ENCODE results near the gene RGS12. TPM values are rescaled to one million over a fixed set of nuclear protein-coding genes. Genes with fewer than 3 reads are reported as not detected.

The RGS12 gene
- total RNA-seq, result 3.1 and 3.6 TPM in 2 replicates

- intact Hi-C loops (cut with micrococcal nuclease), result loop anchor here (1.0 to 5.0 kb wide), 6 partner anchors 90 to 1710 kb away; partner anchors contain the start of genes HAUS3, HTT, HTT-AS and POLN
- Mint-ChIP-seq H3K4me3 (peak within 1 kb of the TSS; percentile 83), H3K36me3 (ENCODE audit: low read depth) (peaks cover 2% of the 10 kb centered on the region), H3K9me3 (no peaks in the 10 kb centered on the region), H3K27ac (peak within 1 kb of the TSS; percentile 72), H3K27me3 (ENCODE audit: insufficient read depth) (peaks cover 50% of the 10 kb centered on the region), H3K4me1 (ENCODE audit: low read depth) (peaks cover 6% of the 10 kb centered on the region)
- DNase-seq (ENCODE audit: low spot score), result peak; percentile 80
Measured at GRCh38 chr4:3292571-3293400, at the start of gene RGS12. Gene RGS12, plus strand, starts transcription at chr4:3293021. Its CDS starts 23,150 bp downstream, at chr4:3316171.

GRCh38 chr4:3243136-3243780 is 49.6 kb upstream of the RGS12 start:
- Mint-ChIP-seq H3K4me1 (ENCODE audit: low read depth) (peaks cover 17% of the 10 kb centered on the region), H3K4me3 (no peak overlapping the region), H3K9me3 (no peaks in the 10 kb centered on the region), H3K27ac (no peak overlapping the region), H3K36me3 (ENCODE audit: low read depth) (peaks cover 2% of the 10 kb centered on the region), H3K27me3 (ENCODE audit: insufficient read depth) (no peaks in the 10 kb centered on the region)
- intact Hi-C loops (cut with micrococcal nuclease), result no loop called here
- DNase-seq (ENCODE audit: low spot score), result peak; percentile 5

GRCh38 chr4:3244002-3244401 is 48.8 kb upstream of the RGS12 start:
- Mint-ChIP-seq H3K27ac (no peak overlapping the region), H3K4me1 (ENCODE audit: low read depth) (peaks cover 17% of the 10 kb centered on the region), H3K36me3 (ENCODE audit: low read depth) (peaks cover 2% of the 10 kb centered on the region), H3K27me3 (ENCODE audit: insufficient read depth) (no peaks in the 10 kb centered on the region), H3K4me3 (no peak overlapping the region), H3K9me3 (no peaks in the 10 kb centered on the region)
- DNase-seq (ENCODE audit: low spot score), result no peak
- intact Hi-C loops (cut with micrococcal nuclease), result no loop called here

GRCh38 chr4:3244747-3245146 is 48.1 kb upstream of the RGS12 start:
- DNase-seq (ENCODE audit: low spot score), result no peak
- H3K36me3 Mint-ChIP-seq (ENCODE audit: low read depth), result peaks cover 2% of the 10 kb centered on the region
- intact Hi-C loops (cut with micrococcal nuclease), result no loop called here
- H3K27me3 Mint-ChIP-seq (ENCODE audit: insufficient read depth), result no peaks in the 10 kb centered on the region
- no peak overlapping the region for H3K27ac Mint-ChIP-seq
- no peak overlapping the region for H3K4me3 Mint-ChIP-seq
- H3K9me3 Mint-ChIP-seq, result no peaks in the 10 kb centered on the region
- peaks cover 17% of the 10 kb centered on the region for H3K4me1 Mint-ChIP-seq (ENCODE audit: low read depth)

- H3K27ac Mint-ChIP-seq, result no peak overlapping the region
- DNase-seq (ENCODE audit: low spot score), result no peak
- H3K27me3 Mint-ChIP-seq (ENCODE audit: insufficient read depth), result no peaks in the 10 kb centered on the region
- H3K36me3 Mint-ChIP-seq (ENCODE audit: low read depth), result peaks cover 2% of the 10 kb centered on the region
- no peaks in the 10 kb centered on the region for H3K9me3 Mint-ChIP-seq
- intact Hi-C loops (cut with micrococcal nuclease), result no loop called here
- no peak overlapping the region for H3K4me3 Mint-ChIP-seq
- peaks cover 17% of the 10 kb centered on the region for H3K4me1 Mint-ChIP-seq (ENCODE audit: low read depth)
Measured at GRCh38 chr4:3245676-3246075, 47.1 kb upstream of the RGS12 start.

GRCh38 chr4:3246458-3247398 is 46.1 kb upstream of the RGS12 start:
- Mint-ChIP-seq H3K9me3 (no peaks in the 10 kb centered on the region), H3K27ac (no peak overlapping the region), H3K36me3 (ENCODE audit: low read depth) (no peaks in the 10 kb centered on the region), H3K4me3 (no peak overlapping the region), H3K4me1 (ENCODE audit: low read depth) (peaks cover 17% of the 10 kb centered on the region), H3K27me3 (ENCODE audit: insufficient read depth) (no peaks in the 10 kb centered on the region)
- no peak for DNase-seq (ENCODE audit: low spot score)
- intact Hi-C loops (cut with micrococcal nuclease), result no loop called here

GRCh38 chr4:3247399-3248177 is 45.2 kb upstream of the RGS12 start:
- Mint-ChIP-seq H3K9me3 (no peaks in the 10 kb centered on the region), H3K4me3 (no peak overlapping the region), H3K36me3 (ENCODE audit: low read depth) (no peaks in the 10 kb centered on the region), H3K27me3 (ENCODE audit: insufficient read depth) (no peaks in the 10 kb centered on the region), H3K4me1 (ENCODE audit: low read depth) (peaks cover 11% of the 10 kb centered on the region), H3K27ac (no peak overlapping the region)
- intact Hi-C loops (cut with micrococcal nuclease), result no loop called here
- DNase-seq (ENCODE audit: low spot score), result no peak

- H3K27me3 Mint-ChIP-seq (ENCODE audit: insufficient read depth), result no peaks in the 10 kb centered on the region
- H3K4me1 Mint-ChIP-seq (ENCODE audit: low read depth), result peaks cover 6% of the 10 kb centered on the region
- DNase-seq (ENCODE audit: low spot score), result no peak
- intact Hi-C loops (cut with micrococcal nuclease), result no loop called here
- H3K36me3 Mint-ChIP-seq (ENCODE audit: low read depth), result no peaks in the 10 kb centered on the region
- no peak overlapping the region for H3K4me3 Mint-ChIP-seq
- no peak overlapping the region for H3K27ac Mint-ChIP-seq
- no peaks in the 10 kb centered on the region for H3K9me3 Mint-ChIP-seq
Measured at GRCh38 chr4:3248178-3248480, 44.7 kb upstream of the RGS12 start.

- Mint-ChIP-seq H3K27ac (no peak within 1 kb of the TSS), H3K4me1 (ENCODE audit: low read depth) (no peaks in the 10 kb centered on the region), H3K4me3 (no peak within 1 kb of the TSS), H3K27me3 (ENCODE audit: insufficient read depth) (no peaks in the 10 kb centered on the region), H3K36me3 (ENCODE audit: low read depth) (no peaks in the 10 kb centered on the region), H3K9me3 (no peaks in the 10 kb centered on the region)
- no peak for DNase-seq (ENCODE audit: low spot score)
- intact Hi-C loops (cut with micrococcal nuclease), result no loop called here
Measured at GRCh38 chr4:3248811-3249661, 43.8 kb upstream of the RGS12 start, which contains the start of gene MSANTD1. Gene MSANTD1, plus strand, starts transcription at chr4:3249159. Its CDS starts 64 bp downstream, at chr4:3249223.

- Mint-ChIP-seq H3K27ac (no peak overlapping the region), H3K36me3 (ENCODE audit: low read depth) (no peaks in the 10 kb centered on the region), H3K27me3 (ENCODE audit: insufficient read depth) (no peaks in the 10 kb centered on the region), H3K9me3 (no peaks in the 10 kb centered on the region), H3K4me1 (ENCODE audit: low read depth) (no peaks in the 10 kb centered on the region), H3K4me3 (no peak overlapping the region)
- no peak for DNase-seq (ENCODE audit: low spot score)
- intact Hi-C loops (cut with micrococcal nuclease), result no loop called here
Measured at GRCh38 chr4:3249711-3250437, 42.9 kb upstream of the RGS12 start.

GRCh38 chr4:3250438-3250955 is 42.3 kb upstream of the RGS12 start:
- Mint-ChIP-seq H3K27ac (no peak overlapping the region), H3K36me3 (ENCODE audit: low read depth) (no peaks in the 10 kb centered on the region), H3K27me3 (ENCODE audit: insufficient read depth) (no peaks in the 10 kb centered on the region), H3K9me3 (no peaks in the 10 kb centered on the region), H3K4me1 (ENCODE audit: low read depth) (no peaks in the 10 kb centered on the region), H3K4me3 (no peak overlapping the region)
- DNase-seq (ENCODE audit: low spot score), result no peak
- intact Hi-C loops (cut with micrococcal nuclease), result no loop called here

Data from activated T-helper 1 cell treated with anti-CD3 and anti-CD28 coated beads, Interleukin-12 subunit alpha, Interleukin-12 subunit beta, Interleukin-2, Interleukin-4 antibody, amounts not matched to agents 30 ng/mL and 10 ng/mL and 1 ng/mL, durations not matched to agents 14 hours and 24 hours and 36 hours (primary cell).